Astrocyte of the cerebellum (primary cell): ENCODE results near the gene MYOCD.

Source experiments
- DNase-seq: peaks from one replicate; pipeline ENCODE4 v3.0.0-alpha.2; 2011; ENCODE audit warnings: low read depth
- H3K4me3 ChIP-seq: 2 replicates; pipeline ENCODE4 v1.5.1; 2011; ENCODE audit warnings: mild to moderate bottlenecking, low read depth, low read length, moderate library complexity
- CTCF ChIP-seq: IDR thresholded peaks from 2 replicates; pipeline ENCODE4 v1.5.1; 2012; ENCODE audit warnings: low read length, low read depth, moderate library complexity, mild to moderate bottlenecking; ENCODE audit errors: missing control alignments
- in situ Hi-C: cut with HindIII; loops from 2 replicates; pipeline ENCODE4 v1.10.0; 2017; ENCODE audit warnings: low sequenced_read_pairs

Gene MYOCD

GRCh38 chr17:12712941-12713340 lies 47.3 kb downstream of the MYOCD start:
- in situ Hi-C loops, result no loop called here
- H3K4me3 ChIP-seq, result no peak overlapping the region
- DNase-seq, result no peak
- no peak for TF ChIP-seq CTCF

- H3K4me3 ChIP-seq, result no peak overlapping the region
- no peak for TF ChIP-seq CTCF
- no peak for DNase-seq
- in situ Hi-C loops, result no loop called here
These were observed 54.3 kb downstream of the MYOCD start for GRCh38 chr17:12719948-12720347.

- no peak overlapping the region for H3K4me3 ChIP-seq
- DNase-seq, result no peak
- TF ChIP-seq CTCF, result no peak
- in situ Hi-C loops, result no loop called here
These were observed 55.9 kb downstream of the MYOCD start for GRCh38 chr17:12721581-12721980.

GRCh38 chr17:12722282-12722681 lies 56.6 kb downstream of the MYOCD start:
- no peak for TF ChIP-seq CTCF
- in situ Hi-C loops, result no loop called here
- no peak overlapping the region for H3K4me3 ChIP-seq
- no peak for DNase-seq

GRCh38 chr17:12726131-12726530 lies 60.4 kb downstream of the MYOCD start:
- in situ Hi-C loops, result no loop called here
- TF ChIP-seq CTCF, result no peak
- no peak overlapping the region for H3K4me3 ChIP-seq
- DNase-seq, result no peak

- no peak for TF ChIP-seq CTCF
These were observed 61.5 kb downstream of the MYOCD start for GRCh38 chr17:12727076-12727760.

More at GRCh38 chr17:12727076-12727760, 61.5 kb downstream of the MYOCD start:
- H3K4me3 ChIP-seq, result no peak overlapping the region
- in situ Hi-C loops, result no loop called here
- DNase-seq, result no peak
